NCI-H2107 (cell line): ENCODE results near the gene RSF1.
A peak's percentile ranks its signal among the peaks of the same experiment; 100 is the strongest.
"Not testable (repeated sequence)": the region's sequence is repeated elsewhere in the genome, so short reads cannot be mapped to it uniquely, and the experiment has no call there.

Source experiments
- DNase-seq: peaks from one replicate; lab custom pipeline; 2025; lab: John Stamatoyannopoulos, UW

Gene RSF1

DNA sequence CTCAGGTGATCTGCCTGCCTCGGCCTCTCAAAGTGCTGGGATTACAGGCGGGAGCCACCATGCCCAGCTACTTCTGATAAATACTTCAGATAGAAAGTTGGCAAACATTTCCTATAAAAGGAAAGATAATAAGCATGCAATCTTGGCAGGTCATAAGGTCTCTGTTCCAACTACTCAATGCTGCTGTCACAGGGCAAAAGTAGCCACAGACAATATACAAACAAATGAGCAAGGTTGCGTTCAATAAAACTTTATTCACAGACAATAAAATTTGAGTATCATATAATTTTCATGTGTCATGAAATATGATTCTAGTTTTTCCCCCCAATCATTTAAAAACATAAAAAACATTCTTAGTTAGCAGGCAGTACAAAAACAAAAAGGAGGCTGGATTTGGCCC, 129.9 kb downstream of the RSF1 start:
- DNase-seq, result no peak

DNA sequence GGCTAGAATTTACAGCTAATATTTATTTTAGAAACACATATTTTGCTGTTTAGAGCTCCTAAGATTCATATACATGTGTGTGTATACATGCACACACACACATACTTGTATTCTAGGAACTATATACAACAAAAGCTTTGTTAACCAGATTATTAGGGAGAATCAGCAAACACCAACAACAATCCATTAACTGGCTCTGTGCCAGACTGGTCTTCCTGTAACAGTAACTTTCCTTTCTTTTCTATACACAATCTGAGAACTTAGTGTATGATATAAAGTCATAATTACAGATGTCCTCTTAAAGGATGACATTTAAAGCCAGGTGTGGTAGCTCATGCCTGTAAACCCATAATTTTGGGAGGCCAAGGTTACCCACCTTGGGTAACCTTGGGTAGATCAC, 133.4 kb downstream of the RSF1 start:
- no peak for DNase-seq

DNA sequence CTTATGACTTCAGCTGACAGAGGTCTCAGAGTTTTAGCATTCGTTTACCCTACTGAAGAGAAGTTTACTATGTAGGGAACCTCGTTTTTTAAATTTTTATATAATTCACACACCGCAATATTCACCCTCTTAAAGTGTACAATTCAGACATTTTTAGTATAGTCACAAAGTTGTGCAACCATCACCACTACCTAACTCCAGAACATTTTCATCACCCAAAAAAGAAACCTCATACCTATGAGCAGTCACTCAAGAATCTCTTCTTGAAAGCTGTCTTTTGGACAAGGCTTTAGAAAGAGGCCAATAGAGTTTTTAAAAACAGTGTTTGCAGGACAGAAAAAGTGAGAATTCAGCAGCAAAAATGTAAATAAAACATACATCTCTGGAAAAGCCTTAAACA, 143.4 kb downstream of the RSF1 start:
- no peak for DNase-seq

DNA sequence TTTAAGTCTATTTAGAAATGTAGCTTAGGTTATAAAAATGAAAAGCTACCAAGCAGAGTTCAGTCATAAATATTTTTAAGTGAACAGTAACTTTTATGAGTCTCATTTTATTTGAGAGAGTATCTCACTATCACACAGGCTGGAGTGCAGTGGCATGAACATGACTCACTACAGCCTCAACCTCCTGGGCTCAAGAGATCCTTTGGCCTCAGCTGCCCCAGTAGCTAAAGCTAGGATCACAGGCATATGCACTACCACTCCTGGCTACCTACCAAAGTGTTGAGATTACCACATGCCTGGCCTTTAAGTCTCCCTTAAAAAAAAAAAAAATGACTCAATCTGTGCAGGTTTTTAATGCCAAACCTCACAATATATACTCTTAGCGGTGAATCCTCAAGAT, 148.3 kb downstream of the RSF1 start:
- DNase-seq, result no peak

DNA sequence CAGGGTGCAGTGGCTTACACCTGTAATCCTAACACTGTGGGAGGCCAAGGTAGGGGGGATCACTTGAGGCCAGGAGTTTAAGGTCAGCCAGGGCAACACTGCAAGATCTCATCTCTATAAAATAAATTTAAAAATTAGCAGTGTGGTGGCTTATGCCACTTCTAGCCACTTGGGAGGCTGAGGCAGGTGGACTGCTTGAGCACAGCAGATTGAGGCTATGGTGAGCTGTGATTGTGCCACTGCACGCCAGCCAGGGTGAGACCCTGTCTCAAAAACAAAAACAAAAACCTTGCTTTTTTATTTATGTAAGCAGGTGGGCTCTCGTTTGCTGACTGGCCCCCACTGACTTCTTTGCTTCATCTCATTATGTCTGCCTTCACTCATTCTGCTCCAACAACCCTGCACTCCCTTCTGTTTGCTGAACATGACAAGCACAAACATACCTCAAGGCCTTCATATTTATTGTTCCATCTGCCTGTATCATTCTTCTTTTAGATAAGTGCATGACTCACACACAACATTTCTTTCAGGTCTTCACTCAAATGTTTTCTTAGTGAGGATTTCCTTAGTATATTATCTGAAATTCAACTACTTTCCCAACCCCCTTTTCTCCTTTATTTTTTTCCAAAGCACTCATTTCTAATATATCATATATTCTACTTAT, 150.5 kb downstream of the RSF1 start:
- no peak for DNase-seq

DNA sequence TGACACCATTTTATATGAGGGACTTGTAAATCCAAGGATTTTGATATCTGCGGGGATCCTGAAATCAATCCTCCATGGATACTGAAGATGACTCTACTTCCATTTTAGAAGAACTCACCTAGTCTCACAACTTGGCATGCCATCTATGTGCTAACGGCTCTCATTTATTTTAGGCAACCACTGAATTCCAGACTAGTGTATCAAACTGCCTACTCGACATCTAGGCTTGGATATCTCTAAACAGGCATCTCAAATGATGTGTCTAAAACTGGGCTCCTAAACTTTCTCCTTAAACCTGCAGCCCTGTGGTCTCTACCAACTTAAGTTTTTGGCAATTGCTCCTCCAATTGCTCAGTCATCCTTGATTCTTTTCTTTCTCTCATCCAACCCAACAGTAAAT, 151.8 kb downstream of the RSF1 start:
- no peak for DNase-seq

DNA sequence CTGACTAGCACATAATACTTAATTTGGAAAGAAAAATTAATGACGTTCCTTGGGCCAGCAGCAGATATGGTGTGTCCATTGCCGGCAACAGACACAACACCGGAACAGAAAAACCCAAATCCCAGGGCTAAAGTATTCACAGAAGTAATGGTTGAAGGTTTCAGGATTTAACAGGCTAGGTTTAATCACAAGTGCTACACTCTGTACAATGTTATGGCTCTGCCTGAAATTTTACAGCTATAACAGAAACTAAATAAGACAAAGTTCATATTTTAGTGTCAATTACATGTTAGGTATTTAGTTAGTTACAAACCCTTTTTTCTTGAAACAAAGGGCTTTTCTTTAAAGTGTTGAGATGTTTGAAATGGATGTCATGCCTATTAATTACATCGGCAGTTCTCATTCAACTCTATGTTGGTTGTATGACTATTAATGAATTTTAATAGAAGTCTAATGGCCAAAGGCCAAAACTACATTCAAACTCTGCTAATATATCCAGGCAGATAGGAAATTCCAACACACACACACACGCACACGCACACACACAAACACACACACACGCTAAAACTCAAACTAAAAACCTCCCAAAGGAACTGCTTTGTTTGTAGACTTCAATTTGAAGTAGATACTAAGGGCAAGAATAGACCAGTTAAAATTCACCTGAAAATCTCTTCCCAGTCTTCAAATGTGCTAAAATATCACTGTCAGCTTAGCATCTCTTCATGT, 155.1 kb downstream of the RSF1 start:
- no peak for DNase-seq

DNA sequence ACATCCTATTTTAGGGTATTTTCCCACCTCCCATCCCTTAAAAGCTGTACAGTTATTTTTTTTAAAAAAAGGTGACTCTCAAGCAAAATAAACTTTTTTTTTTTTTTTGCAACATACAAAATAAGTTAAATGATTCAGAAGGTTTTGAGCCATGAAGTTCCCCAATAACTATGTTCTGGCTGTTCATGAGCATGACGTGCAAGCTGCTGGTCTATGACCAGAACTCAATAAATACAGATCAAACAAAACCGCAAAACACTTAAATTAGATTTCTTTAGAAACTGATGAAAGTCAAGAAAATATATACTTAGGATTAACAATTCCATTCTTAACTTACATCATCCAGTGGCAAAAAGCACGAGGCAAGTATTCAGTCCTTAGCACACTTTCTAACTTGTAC, 158.9 kb downstream of the RSF1 start:
- DNase-seq, result no peak

DNA sequence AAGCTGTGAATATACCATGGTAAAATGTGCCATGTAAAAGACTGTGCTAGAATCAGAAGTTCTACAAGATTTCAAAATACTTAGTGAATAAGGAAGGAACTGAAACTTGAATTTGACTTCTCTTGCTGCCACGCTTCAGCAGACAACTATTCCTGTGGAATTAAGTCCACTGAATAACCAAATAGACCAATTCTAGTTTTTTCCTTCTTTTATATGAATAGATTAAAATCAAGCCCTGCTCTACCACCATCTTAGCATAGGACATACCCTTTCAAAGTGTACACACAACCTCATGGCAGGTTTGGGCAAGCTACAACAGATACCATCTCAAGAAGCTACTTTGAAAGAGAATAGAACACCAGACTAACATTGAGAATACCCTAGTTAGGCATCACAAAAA, 159.6 kb downstream of the RSF1 start:
- no peak for DNase-seq

DNA sequence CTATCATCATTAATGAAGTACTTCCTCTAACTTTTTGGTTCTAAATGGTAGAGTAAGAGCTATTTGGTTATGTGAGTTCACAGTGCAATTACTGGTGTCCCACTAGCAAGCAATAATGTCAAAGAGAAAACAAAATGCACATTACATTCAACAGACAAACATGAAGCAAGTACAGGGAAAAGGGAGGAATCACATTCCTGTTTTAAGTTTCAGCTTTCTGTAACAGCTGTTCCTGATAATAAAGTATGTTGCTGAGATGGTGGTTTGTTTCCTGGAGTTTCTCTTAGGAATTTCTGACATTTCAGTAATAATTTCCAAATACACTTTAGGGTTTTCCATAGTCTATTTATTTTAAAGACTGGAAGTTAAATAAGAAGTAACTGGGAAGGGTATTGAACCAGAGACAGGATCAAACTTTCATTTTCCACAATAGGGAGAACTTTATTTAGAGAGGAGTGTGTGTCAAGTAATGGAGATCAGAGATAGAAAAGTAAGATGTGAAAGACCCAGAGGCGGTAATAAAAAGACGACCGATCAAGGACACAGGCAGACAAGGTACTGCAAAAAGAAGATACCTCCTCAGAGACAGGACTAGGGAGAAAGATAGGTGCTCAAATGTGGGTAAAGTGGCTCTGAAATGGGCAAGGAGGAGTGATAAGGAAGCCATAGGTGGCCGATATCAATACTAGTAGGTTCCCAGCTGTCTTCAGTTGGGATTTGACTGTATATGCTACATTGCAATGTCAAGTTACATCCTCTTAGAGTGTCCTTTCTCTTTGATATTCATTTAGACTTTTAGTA, 162.1 kb downstream of the RSF1 start:
- DNase-seq, result no peak

DNA sequence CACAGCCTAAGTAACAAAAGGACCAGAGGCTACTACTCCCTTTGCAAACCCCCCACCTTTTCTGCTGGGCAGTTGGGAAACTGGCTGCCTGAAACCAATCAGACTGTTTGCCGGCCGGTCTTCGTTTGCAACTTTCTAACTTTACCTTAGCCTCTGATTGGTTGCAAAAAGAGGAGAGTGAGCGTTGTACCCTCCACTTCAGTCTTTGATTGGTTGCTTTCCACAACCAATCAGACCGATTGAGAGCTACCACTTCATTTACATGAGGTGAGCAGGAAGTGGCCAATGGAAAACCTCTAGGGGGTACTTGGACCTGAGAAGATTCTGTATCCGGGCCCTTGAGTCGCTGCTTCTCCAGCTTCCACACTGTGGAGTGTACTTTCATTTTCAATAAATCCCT, 164.2 kb downstream of the RSF1 start:
- no peak for DNase-seq

DNA sequence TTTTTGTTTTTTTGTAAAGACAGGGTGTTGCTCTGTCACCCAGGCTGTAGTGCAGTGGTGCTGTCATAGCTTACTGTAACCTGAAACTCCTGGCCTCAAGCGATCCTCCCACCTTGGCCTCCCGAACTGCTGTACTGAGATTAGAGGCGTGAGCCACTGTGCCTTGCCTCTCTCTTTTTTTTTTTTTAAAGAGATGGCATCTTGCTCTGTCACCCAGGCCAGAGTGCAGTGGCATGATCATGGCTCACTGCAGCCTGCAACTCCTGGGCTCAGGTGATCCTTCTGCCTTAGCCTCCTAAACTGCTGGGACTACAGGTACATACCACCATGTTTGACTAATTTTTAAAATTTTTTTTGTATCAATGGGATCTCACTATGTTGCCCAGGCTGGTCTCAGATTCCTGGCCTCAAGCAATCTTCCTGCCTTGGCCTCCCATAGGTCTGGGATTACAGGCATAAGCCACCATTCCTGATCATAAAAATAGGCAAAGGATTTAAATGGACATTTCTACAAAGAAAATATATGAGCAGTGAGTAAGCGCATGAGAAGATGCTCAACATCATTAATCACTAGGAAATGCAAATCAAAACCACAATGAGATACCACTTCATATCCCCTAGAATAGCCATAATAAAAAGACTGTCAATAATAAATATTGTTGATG, 165.6 kb downstream of the RSF1 start:
- no peak for DNase-seq

DNA sequence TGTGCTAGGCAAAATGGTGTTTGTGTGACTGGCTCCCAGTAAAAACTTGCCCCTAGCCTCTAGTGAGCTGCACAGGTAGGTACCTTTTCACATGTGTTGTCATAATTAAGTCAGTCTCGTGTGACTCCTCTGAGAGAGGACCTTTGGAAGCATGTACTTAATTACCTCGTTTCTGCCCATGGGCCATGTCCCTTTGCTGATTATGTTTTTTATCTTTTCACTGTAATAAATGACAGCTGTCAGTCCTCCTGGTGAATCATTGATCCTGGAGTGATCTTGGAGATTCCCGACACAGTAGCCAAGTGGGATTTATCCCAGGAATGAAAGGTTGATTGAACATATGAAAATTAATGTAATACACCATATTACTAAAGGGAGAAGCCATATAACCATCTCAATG, 170.4 kb downstream of the RSF1 start:
- no peak for DNase-seq

DNA sequence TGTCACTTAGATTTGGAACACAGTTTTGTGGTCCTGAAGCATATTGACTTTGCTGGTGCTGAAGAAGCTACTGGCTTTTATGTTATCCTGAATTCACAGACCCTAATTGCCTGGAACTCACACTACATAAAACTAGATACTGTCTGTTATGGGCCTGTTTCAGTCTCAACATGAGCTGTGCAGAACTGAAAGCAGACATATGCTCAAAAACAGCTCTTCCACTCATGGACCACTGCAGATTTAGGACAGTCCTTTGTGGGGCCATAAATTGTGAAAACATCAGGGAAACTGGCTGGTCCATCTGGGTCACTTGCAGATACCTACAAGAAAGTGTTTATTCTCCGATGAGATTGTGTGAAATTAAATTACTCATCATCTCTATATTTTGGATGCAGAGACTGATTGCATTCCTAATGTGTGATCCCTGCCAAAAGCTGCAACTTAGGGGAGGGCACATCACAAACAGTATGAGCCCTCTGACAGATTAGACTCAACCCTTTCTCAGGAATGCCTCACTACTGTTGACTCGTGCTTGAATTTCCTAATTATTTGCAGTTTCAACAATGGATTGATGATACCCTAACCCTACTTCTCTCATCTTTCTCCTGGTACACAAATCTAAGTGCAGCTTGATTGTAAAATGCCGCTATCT, 172.7 kb downstream of the RSF1 start:
- DNase-seq, result no peak

DNA sequence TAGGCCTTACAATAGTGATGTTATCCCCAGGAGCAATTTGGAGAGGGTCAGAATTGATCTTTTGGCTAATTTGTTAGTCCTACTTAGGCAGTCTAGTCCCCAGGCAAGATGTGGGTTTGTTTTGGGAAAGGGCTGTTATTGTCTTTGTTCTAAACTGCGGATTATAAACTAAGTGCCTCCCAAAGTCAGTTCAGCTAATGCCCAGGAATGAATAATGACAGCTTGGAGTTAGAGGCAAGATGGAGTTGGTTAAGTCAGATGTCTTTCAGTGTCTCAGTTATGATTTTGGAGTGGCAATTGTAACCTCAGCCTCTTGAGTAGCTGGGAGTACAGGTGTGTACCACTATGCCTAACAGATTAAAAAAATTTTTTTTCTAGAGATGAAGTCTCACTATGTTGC, 175.6 kb downstream of the RSF1 start:
- no peak for DNase-seq

DNA sequence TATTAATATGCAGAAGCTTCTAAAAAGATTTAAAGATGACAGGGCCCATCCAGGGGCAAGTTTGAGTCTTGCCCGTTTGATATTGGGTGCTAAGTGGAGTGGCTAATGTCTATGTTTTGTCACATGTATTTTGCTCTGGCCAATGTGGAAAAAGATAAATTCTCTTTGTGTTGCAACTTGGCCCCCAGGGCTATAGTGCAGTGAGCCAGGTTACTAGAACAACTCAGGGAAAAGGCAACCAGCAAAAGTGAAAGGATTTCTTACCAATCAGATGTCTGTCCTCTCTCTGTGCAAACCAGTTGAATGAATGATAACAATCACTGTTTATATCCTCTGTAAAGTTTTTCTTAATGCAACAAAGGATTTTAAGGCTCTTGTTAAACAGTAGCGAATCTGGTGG, 178.3 kb downstream of the RSF1 start:
- no peak for DNase-seq

DNA sequence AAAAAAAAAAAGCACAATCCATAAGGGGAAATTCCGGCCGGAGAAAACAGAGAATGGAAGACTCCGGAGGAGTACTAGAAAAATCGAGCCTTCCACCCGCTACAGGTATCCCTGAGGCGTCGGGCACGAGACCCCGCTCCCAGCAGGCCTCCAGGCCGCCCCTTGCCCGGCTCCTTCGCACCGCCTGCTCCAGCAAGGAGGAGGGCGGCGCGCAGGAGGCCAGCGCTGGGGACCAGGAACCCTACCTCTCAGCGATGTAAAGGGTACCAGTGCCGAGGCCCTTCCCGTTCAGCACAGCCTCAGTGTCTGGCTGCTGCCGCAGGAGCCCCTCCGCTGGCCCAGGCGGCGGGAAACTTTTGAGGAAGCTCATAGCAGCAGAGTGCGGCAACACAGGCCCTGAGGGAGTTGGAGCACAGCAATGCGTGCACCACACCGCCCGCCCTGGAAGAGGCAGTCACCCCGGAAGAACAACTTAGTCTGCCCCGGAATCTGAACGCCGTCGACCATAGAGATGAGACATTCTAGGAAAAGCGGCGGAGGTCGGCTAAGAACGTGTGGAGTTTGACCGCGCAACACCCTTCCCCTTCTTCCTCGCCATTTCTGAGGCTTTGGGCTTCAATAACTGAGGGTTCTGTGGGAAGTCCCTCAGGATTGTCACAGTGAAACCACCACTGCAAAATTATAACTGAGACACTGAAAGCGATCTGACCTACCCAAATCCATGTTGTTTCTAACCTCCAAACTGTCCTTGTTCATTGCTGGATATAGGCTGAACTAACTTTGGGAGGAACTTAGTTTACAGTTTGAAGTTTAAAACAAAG, 183.0 kb downstream of the RSF1 start, which contains the start of gene CLNS1A:
Gene CLNS1A (minus strand): TSS at position 450 of the 821 bp plus-strand sequence. CDS start 80 bp downstream, at position 370.
- DNase-seq, result peak; percentile 58

DNA sequence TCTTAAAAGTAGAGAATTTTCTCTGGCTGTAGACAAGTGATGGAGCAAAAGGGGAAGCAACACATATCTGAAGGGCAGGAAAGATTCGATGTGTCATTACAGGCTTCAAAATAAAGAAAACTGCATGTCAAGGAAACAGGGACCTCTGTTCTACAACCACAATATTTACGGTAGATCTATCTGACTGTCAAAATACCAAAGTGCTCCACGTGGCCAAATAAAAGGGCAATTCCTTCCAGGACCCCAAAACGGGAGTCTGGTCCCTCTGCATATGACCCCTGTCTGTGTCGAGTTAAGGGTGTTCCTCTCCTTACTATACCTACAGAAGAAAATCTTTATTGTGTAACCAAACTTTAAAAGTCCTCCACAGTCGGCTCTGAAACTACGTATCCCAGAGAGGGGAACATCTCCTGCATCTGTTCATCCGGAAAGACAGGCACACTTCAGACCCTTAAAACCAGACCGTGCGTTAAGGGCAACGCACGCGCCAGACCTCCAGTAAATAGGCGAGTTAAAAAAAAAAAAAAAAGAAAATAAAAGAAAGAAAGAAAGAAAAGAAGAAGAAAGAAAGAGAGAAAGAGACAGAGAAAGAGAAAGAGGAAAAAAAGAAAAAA, 183.7 kb downstream of the RSF1 start:
- no peak for DNase-seq

DNA sequence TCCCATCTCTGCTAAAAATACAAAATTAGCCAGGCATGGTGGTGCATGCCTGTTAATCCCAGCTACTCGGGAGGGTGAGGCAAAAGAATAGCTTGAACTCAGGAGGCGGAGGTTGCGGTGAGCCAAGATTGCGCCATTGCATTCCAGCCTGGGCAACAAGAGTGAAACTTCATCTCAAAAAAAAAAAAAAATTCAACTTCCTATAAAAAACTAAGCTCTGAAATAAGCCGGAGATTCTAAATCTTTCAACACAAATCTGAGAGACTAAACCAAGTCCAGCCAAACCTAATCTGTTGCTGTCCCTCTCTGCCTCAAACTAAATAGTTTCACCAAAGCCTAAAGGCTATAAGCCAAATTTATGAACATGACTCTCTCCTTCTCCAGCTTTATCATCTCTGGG, 186.6 kb downstream of the RSF1 start:
- DNase-seq, result not testable (repeated sequence)

DNA sequence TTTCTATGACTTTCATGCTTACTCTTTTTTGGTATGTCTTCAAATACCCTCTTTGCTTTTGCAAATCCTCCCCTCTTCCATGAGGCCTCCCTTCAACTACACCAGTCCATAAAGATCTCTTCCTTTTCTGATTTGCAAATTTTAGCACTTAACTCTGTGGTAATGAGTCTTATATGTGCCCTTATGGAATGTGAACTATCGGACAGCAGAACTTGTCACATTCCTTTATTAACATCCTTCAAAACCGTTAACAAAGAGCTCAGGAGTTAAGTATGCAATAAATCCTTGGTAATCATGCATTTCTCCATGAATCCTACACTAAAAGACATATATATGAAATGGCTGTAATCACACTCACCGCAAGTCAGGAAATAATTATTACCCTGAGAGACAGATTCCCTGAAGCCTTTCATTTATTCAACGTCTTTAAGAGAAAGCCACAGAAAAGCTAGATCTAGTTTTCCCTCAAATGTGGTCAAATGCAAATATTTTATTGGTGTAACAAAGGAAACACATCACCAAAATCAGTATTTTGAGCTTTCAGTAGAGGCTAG, 190.3 kb downstream of the RSF1 start:
- no peak for DNase-seq
